ENCODE measurements around the gene AHI1.

- no peak for TF ChIP-seq CTCF (IDR thresholded peaks at IDR 0.05)
- TF ChIP-seq POLR2A (IDR thresholded peaks at IDR 0.05): no peak
Observed at GRCh38 chr6:135505648-135506047, 8.1 kb upstream of the AHI1 start.
